Upper lobe of left lung (tissue), 6 donors: ENCODE measurements around the gene DNAH17. TPM values are rescaled to one million over a fixed set of nuclear protein-coding genes. Genes with fewer than 3 reads are reported as not detected.

Source experiments
- ATAC-seq, 2 donors: fragments of 200-7000 bp; cut with Tn5 transposase; one replicate each; pipeline ENCODE4 v1.9.1; 2022; ENCODE audit warnings: mild to moderate bottlenecking in 2 of 2, moderate library complexity in 2 of 2; ENCODE audit not compliant: low FRiP score in 2 of 2
- DNase-seq, 2 donors: peaks; one replicate each; pipeline ENCODE4 v3.0.0-alpha.2; 2019 to 2020
- H3K27ac ChIP-seq, 4 donors: fragments of 200-600 bp; sonication (generic); one replicate each; pipeline ENCODE4 v1.5.1; 2016 to 2019
- H3K27me3 ChIP-seq, 4 donors: fragments of 200-600 bp; sonication (generic); one replicate each; pipeline ENCODE4 v1.5.1; 2017 to 2019
- H3K36me3 ChIP-seq, 4 donors: fragments of 200-600 bp; sonication (generic); one replicate each; pipeline ENCODE4 v1.5.1; 2016 to 2019
- H3K4me1 ChIP-seq, 4 donors: fragments of 200-600 bp; sonication (generic); one replicate each; pipeline ENCODE4 v1.5.1; 2018 to 2019
- H3K4me3 ChIP-seq, 4 donors: fragments of 200-600 bp; sonication (generic); one replicate each; pipeline ENCODE4 v1.5.1; 2017 to 2019; ENCODE audit warnings: mild to moderate bottlenecking in 2 of 4, moderate library complexity in 1 of 4
- H3K9me3 ChIP-seq, 4 donors: fragments of 200-600 bp; sonication (generic); one replicate each; pipeline ENCODE4 v1.5.1; 2018 to 2019
- EP300 ChIP-seq, 4 donors: sonication (generic); formaldehyde crosslinking; IDR thresholded peaks; one replicate each; pipeline ENCODE4 v1.5.1; 2017; ENCODE audit warnings: antibody characterized with exemption in 4 of 4, control low read depth in 2 of 4
- POLR2A ChIP-seq, 4 donors: fragments of 450-650 bp; IDR thresholded peaks; one replicate each; pipeline ENCODE4 v1.5.1; 2016 to 2017; ENCODE audit warnings: antibody characterized with exemption in 4 of 4, mild to moderate bottlenecking in 2 of 4
- POLR2AphosphoS5 ChIP-seq, 2 donors: sonication (generic); formaldehyde crosslinking; IDR thresholded peaks; one replicate each; pipeline ENCODE4 v1.5.1; 2017; ENCODE audit warnings: antibody characterized with exemption in 2 of 2
- WGBS, 2 donors: methylation state at CpG; one replicate each; pipeline ENCODE4 v1.1.5; 2017 to 2018; 5-methylcytosine and 5-hydroxymethylcytosine counted together
- total RNA-seq, 6 donors: library from RNA; depleted of rRNA in 4 of 6; stranded (reverse); fragments of >200 nt in 4 of 6; gene quantifications; one replicate each; pipeline versions ENCODE4 v1.1.0 to v1.2.1, GENCODE V29; 2016 to 2021
- TF ChIP-seq, protein P1 (sequence below), 6 experiments: fragments of 450-650 bp in 4 of 6; fragments of 200-600 bp in 2 of 6; sonication (generic) in 2 of 6; IDR thresholded peaks; one replicate each; pipeline ENCODE4 v1.5.1; 2016 to 2019; ENCODE audit warnings: antibody characterized with exemption in 6 of 6
- donor health status: DM: no; HTN: no; CAD: no; lungs with moderate emphysema.
- donor health status: DM: no; HTN: yes; CAD: no; lungs with severe emphysema.

The DNAH17 gene
- total RNA-seq, 6 donors from 2014 or later = 2.0 to 21.0 (median 3.7) TPM

- no peaks in the 10 kb centered on the region for H3K9me3 ChIP-seq
- no peaks in the 10 kb centered on the region for H3K27me3 ChIP-seq
- no peak overlapping the region for H3K27ac ChIP-seq
- DNase-seq (peak in 1 of 2 donors; percentile 58), ATAC-seq (no peak)
- no peaks in the 10 kb centered on the region for H3K36me3 ChIP-seq
- H3K4me3 ChIP-seq = no peak overlapping the region
- H3K4me1 ChIP-seq = peaks cover 0 to 12% (median 0%) of the 10 kb centered on the region in 4 donors
- WGBS, 2 donors = 93 to 94% methylated on average over 30 to 31 of the region's 31 CpGs
- TF ChIP-seq EP300 (IDR thresholded peaks at IDR 0.05) (no peak), POLR2A (IDR thresholded peaks at IDR 0.05) (no peak), POLR2AphosphoS5 (IDR thresholded peaks at IDR 0.05) (no peak)
- TF ChIP-seq, protein P1, sequence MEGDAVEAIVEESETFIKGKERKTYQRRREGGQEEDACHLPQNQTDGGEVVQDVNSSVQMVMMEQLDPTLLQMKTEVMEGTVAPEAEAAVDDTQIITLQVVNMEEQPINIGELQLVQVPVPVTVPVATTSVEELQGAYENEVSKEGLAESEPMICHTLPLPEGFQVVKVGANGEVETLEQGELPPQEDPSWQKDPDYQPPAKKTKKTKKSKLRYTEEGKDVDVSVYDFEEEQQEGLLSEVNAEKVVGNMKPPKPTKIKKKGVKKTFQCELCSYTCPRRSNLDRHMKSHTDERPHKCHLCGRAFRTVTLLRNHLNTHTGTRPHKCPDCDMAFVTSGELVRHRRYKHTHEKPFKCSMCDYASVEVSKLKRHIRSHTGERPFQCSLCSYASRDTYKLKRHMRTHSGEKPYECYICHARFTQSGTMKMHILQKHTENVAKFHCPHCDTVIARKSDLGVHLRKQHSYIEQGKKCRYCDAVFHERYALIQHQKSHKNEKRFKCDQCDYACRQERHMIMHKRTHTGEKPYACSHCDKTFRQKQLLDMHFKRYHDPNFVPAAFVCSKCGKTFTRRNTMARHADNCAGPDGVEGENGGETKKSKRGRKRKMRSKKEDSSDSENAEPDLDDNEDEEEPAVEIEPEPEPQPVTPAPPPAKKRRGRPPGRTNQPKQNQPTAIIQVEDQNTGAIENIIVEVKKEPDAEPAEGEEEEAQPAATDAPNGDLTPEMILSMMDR (IDR thresholded peaks at IDR 0.05) = no peak
Measured at GRCh38 chr17:78491236-78492115, 85.7 kb downstream of the DNAH17 start.

GRCh38 chr17:78490673-78491072, 86.5 kb downstream of the DNAH17 start:
- H3K36me3 ChIP-seq = no peaks in the 10 kb centered on the region

DNA sequence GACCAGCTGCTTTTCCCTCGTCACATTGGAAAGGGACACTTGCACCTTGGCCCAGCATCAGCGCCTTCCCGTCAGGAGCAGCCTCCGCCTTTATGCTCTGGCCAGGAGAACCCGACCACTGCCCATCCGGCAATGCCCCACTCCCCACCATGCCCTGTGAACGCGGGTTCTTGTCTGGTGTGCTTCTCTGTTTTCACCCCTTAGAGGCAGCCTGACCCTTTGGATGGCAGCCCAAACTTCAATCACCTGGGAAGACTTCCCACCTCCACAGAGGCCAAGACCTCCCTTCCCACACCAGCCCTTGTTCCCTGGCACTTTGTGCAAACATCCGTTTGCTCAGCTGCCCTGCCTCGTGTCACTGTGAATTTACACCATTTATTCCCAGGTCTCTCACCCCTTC, 87.0 kb downstream of the DNAH17 start:
- no peak for ATAC-seq
- WGBS, 2 donors = 83 to 91% methylated on average over 10 of the region's 10 CpGs
- H3K27ac ChIP-seq = no peak overlapping the region

More at GRCh38 chr17:78490673-78491072, 86.5 kb downstream of the DNAH17 start:
- no peak for ATAC-seq
- Histone ChIP-seq H3K4me3 (no peak overlapping the region), H3K27me3 (no peaks in the 10 kb centered on the region), H3K4me1 (peaks cover 0 to 12% (median 0%) of the 10 kb centered on the region in 4 donors), H3K9me3 (no peaks in the 10 kb centered on the region), H3K27ac (no peak overlapping the region)
- peak in 1 of 2 donors; percentile 51 for DNase-seq
- WGBS, 2 donors = 78 to 88% methylated on average over 4 to 13 of the region's 15 CpGs
- TF ChIP-seq POLR2A (IDR thresholded peaks at IDR 0.05) = no peak
- TF ChIP-seq EP300 (IDR thresholded peaks at IDR 0.05) = no peak
- no peak for TF ChIP-seq POLR2AphosphoS5 (IDR thresholded peaks at IDR 0.05)
- TF ChIP-seq, protein P1 (IDR thresholded peaks at IDR 0.05) = no peak

GRCh38 chr17:78488867-78489634, 88.1 kb downstream of the DNAH17 start:
- H3K36me3 ChIP-seq = no peaks in the 10 kb centered on the region
- DNase-seq (no peak), ATAC-seq (no peak)
- no peaks in the 10 kb centered on the region for H3K9me3 ChIP-seq
- H3K27me3 ChIP-seq = no peaks in the 10 kb centered on the region
- 89 to 91% methylated on average over 12 to 13 of the region's 13 CpGs for WGBS, 2 donors
- TF ChIP-seq EP300 (IDR thresholded peaks at IDR 0.05) = no peak
- no peak for TF ChIP-seq POLR2AphosphoS5 (IDR thresholded peaks at IDR 0.05)
- TF ChIP-seq, protein P1 (IDR thresholded peaks at IDR 0.05) = no peak
- TF ChIP-seq POLR2A (IDR thresholded peaks at IDR 0.05) = no peak
- H3K4me3 ChIP-seq = no peak overlapping the region
- no peak overlapping the region for H3K27ac ChIP-seq
- peaks cover 5 to 23% (median 10%) of the 10 kb centered on the region in 4 donors for H3K4me1 ChIP-seq

More for the DNA sequence above, 87.0 kb downstream of the DNAH17 start:
- TF ChIP-seq EP300 (IDR thresholded peaks at IDR 0.05) = no peak
- no peak for TF ChIP-seq POLR2AphosphoS5 (IDR thresholded peaks at IDR 0.05)
- TF ChIP-seq, protein P1 (IDR thresholded peaks at IDR 0.05) = no peak
- no peak for TF ChIP-seq POLR2A (IDR thresholded peaks at IDR 0.05)
- DNase-seq = no peak
- H3K27me3 ChIP-seq = no peaks in the 10 kb centered on the region
- H3K9me3 ChIP-seq = no peaks in the 10 kb centered on the region
- H3K36me3 ChIP-seq = no peaks in the 10 kb centered on the region
- H3K4me1 ChIP-seq = peaks cover 0 to 13% (median under 1%) of the 10 kb centered on the region in 4 donors
- H3K4me3 ChIP-seq = no peak overlapping the region
